Measurements from ENCODE around the gene HS3ST5. TPM values are rescaled to one million over a fixed set of nuclear protein-coding genes. Genes with fewer than 3 reads are reported as not detected.

Gene HS3ST5
- polyA plus RNA-seq, 3 donors = not detected

GRCh38 chr6:114106020-114106419 is 236.8 kb downstream of the HS3ST5 start:
- no peak overlapping the region for H3K27ac ChIP-seq (ENCODE audit: low read depth in 1 of 2, low read length in 2 of 2)
- Mint-ChIP-seq H3K27me3 (ENCODE audit: low read depth in 3 of 3) (peaks cover 0 to 2% (median 0%) of the 10 kb centered on the region in 3 donors), H3K4me3 (no peak overlapping the region), H3K9me3 (no peaks in the 10 kb centered on the region), H3K4me1 (no peaks in the 10 kb centered on the region), H3K36me3 (no peaks in the 10 kb centered on the region), H3K27ac (no peak overlapping the region)
- peaks cover 0 to 3% of the 10 kb centered on the region in 2 donors for H3K27me3 ChIP-seq (ENCODE audit: control insufficient read depth in 2 of 2, insufficient read depth in 2 of 2, low read length in 2 of 2)
- no peaks in the 10 kb centered on the region for H3K79me2 ChIP-seq (ENCODE audit: insufficient read depth, low read length)
- DNase-seq = no peak
- H4K20me1 ChIP-seq (ENCODE audit: insufficient read depth, low read length) = no peaks in the 10 kb centered on the region
- intact Hi-C loops (cut with micrococcal nuclease) = no loop called here
- TF ChIP-seq CTCF (IDR thresholded peaks at IDR 0.05) = no peak
- WGBS (ENCODE audit: insufficient coverage) = no CpG with 5 or more reads among the region's 3 CpGs
- no peak overlapping the region for H2AFZ ChIP-seq (ENCODE audit: insufficient read depth, low read depth, low read length, poor library complexity, severe bottlenecking)
- H3K9me3 ChIP-seq (replicated peaks in 1 of 2; ENCODE audit: control insufficient read depth in 1 of 2, insufficient read depth in 1 of 2, low read length in 2 of 2) = no peaks in the 10 kb centered on the region
- H3K4me2 ChIP-seq (replicated peaks; ENCODE audit: extremely low read depth, low read length, poor library complexity, severe bottlenecking) = no peak overlapping the region
- no peak overlapping the region for H3K4me3 ChIP-seq (replicated peaks in 1 of 3; ENCODE audit: low read depth in 2 of 3, low read length in 3 of 3)
- no peak overlapping the region for H3K9ac ChIP-seq (ENCODE audit: insufficient read depth, low read length, poor library complexity, severe bottlenecking)
- no peaks in the 10 kb centered on the region for H3K4me1 ChIP-seq (ENCODE audit: control insufficient read depth in 1 of 2, insufficient read depth in 2 of 2, low read length in 2 of 2)
- H3K36me3 ChIP-seq (replicated peaks in 1 of 2; ENCODE audit: control insufficient read depth in 1 of 2, insufficient read depth in 2 of 2, low read length in 2 of 2) = no peaks in the 10 kb centered on the region

- Histone ChIP-seq H3K4me2 (replicated peaks; ENCODE audit: extremely low read depth, low read length, poor library complexity, severe bottlenecking) (no peak overlapping the region), H3K27ac (ENCODE audit: low read depth in 1 of 2, low read length in 2 of 2) (no peak overlapping the region), H3K9ac (ENCODE audit: insufficient read depth, low read length, poor library complexity, severe bottlenecking) (no peak overlapping the region), H3K4me1 (ENCODE audit: control insufficient read depth in 1 of 2, insufficient read depth in 2 of 2, low read length in 2 of 2) (no peaks in the 10 kb centered on the region), H3K36me3 (replicated peaks in 1 of 2; ENCODE audit: control insufficient read depth in 1 of 2, insufficient read depth in 2 of 2, low read length in 2 of 2) (no peaks in the 10 kb centered on the region), H3K4me3 (replicated peaks in 1 of 3; ENCODE audit: low read depth in 2 of 3, low read length in 3 of 3) (no peak overlapping the region), H2AFZ (ENCODE audit: insufficient read depth, low read depth, low read length, poor library complexity, severe bottlenecking) (no peak overlapping the region), H3K9me3 (replicated peaks in 1 of 2; ENCODE audit: control insufficient read depth in 1 of 2, insufficient read depth in 1 of 2, low read length in 2 of 2) (no peaks in the 10 kb centered on the region), H3K79me2 (ENCODE audit: insufficient read depth, low read length) (no peaks in the 10 kb centered on the region), H3K27me3 (ENCODE audit: control insufficient read depth in 2 of 2, insufficient read depth in 2 of 2, low read length in 2 of 2) (peaks cover 0 to 3% of the 10 kb centered on the region in 2 donors), H4K20me1 (ENCODE audit: insufficient read depth, low read length) (no peaks in the 10 kb centered on the region)
- no peak for TF ChIP-seq CTCF (IDR thresholded peaks at IDR 0.05)
- H3K36me3 Mint-ChIP-seq = no peaks in the 10 kb centered on the region
- H3K27me3 Mint-ChIP-seq (ENCODE audit: low read depth in 3 of 3) = peaks cover 0 to 2% (median 0%) of the 10 kb centered on the region in 3 donors
- no CpG with 5 or more reads among the region's 1 CpG for whole genome bisulfite sequencing (ENCODE audit: insufficient coverage)
- no peaks in the 10 kb centered on the region for H3K9me3 Mint-ChIP-seq
- no peak overlapping the region for H3K27ac Mint-ChIP-seq
- no peak for DNase-seq
- no peak overlapping the region for H3K4me3 Mint-ChIP-seq
- intact Hi-C loops (cut with micrococcal nuclease) = no loop called here
- H3K4me1 Mint-ChIP-seq = no peaks in the 10 kb centered on the region
Observed at GRCh38 chr6:114101255-114101654, 241.6 kb downstream of the HS3ST5 start.
